Chondrocyte (in vitro differentiated cells): ENCODE results near the gene P3H3. TPM values are rescaled to one million over a fixed set of nuclear protein-coding genes. Genes with fewer than 3 reads are reported as not detected.
"Not testable (repeated sequence)": the region's sequence is repeated elsewhere in the genome, so short reads cannot be mapped to it uniquely, and the experiment has no call there.

ENCODE experiments used
- DNase-seq: peaks from one replicate; pipeline ENCODE4 v3.0.0; 2021; ENCODE audit warnings: mixed read lengths, low spot score
- H3K27ac Mint-ChIP-seq: one replicate; pipeline ENCODE4 v1.8.0; 2021; ENCODE audit warnings: mild to moderate bottlenecking, moderate library complexity, mixed read lengths; ENCODE audit not compliant: unreplicated experiment
- H3K27me3 Mint-ChIP-seq: 2 replicates; pipeline ENCODE4 v1.8.0; 2021; ENCODE audit warnings: low read depth, mixed read lengths
- H3K36me3 Mint-ChIP-seq: 2 replicates; pipeline ENCODE4 v1.8.0; 2021; ENCODE audit warnings: low read depth, mixed read lengths
- H3K4me1 Mint-ChIP-seq: 2 replicates; pipeline ENCODE4 v1.8.0; 2021; ENCODE audit warnings: low read depth, mild to moderate bottlenecking, mixed read lengths
- H3K4me3 Mint-ChIP-seq: one replicate; pipeline ENCODE4 v1.8.0; 2021; ENCODE audit warnings: mild to moderate bottlenecking, moderate library complexity, mixed read lengths; ENCODE audit not compliant: unreplicated experiment
- H3K9me3 Mint-ChIP-seq: 2 replicates; pipeline ENCODE4 v1.8.0; 2021; ENCODE audit warnings: low read depth, mixed read lengths
- total RNA-seq: library from RNA; stranded (reverse); gene quantifications from 3 replicates; pipeline ENCODE4 v1.2.1, GENCODE V29; 2021
- TF ChIP-seq, protein P1 (sequence below): fragments of 200-600 bp; sonication (generic); IDR thresholded peaks from 2 replicates; pipeline ENCODE4 v1.5.0; 2021; ENCODE audit warnings: antibody characterized with exemption, mild to moderate bottlenecking, moderate library complexity

P3H3 gene
- total RNA-seq, 1 donor from 2014 or later, result 114 TPM

GRCh38 chr12:6860116-6860515 is 31.9 kb downstream of the P3H3 start:
- TF ChIP-seq, protein P1, sequence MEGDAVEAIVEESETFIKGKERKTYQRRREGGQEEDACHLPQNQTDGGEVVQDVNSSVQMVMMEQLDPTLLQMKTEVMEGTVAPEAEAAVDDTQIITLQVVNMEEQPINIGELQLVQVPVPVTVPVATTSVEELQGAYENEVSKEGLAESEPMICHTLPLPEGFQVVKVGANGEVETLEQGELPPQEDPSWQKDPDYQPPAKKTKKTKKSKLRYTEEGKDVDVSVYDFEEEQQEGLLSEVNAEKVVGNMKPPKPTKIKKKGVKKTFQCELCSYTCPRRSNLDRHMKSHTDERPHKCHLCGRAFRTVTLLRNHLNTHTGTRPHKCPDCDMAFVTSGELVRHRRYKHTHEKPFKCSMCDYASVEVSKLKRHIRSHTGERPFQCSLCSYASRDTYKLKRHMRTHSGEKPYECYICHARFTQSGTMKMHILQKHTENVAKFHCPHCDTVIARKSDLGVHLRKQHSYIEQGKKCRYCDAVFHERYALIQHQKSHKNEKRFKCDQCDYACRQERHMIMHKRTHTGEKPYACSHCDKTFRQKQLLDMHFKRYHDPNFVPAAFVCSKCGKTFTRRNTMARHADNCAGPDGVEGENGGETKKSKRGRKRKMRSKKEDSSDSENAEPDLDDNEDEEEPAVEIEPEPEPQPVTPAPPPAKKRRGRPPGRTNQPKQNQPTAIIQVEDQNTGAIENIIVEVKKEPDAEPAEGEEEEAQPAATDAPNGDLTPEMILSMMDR, result no peak
- H3K4me3 Mint-ChIP-seq, result no peak overlapping the region
- H3K36me3 Mint-ChIP-seq, result peaks cover 49% of the 10 kb centered on the region
- no peaks in the 10 kb centered on the region for H3K4me1 Mint-ChIP-seq
- H3K27me3 Mint-ChIP-seq, result no peaks in the 10 kb centered on the region
- H3K27ac Mint-ChIP-seq, result no peak overlapping the region
- no peaks in the 10 kb centered on the region for H3K9me3 Mint-ChIP-seq
- peak; percentile 52 for DNase-seq

GRCh38 chr12:6860942-6861341 is 32.7 kb downstream of the P3H3 start:
- TF ChIP-seq, protein P1, result no peak
- H3K4me3 Mint-ChIP-seq, result no peak overlapping the region
- H3K27me3 Mint-ChIP-seq, result no peaks in the 10 kb centered on the region
- DNase-seq, result peak; percentile 57
- H3K27ac Mint-ChIP-seq, result no peak overlapping the region
- peaks cover 52% of the 10 kb centered on the region for H3K36me3 Mint-ChIP-seq
- H3K9me3 Mint-ChIP-seq, result no peaks in the 10 kb centered on the region
- H3K4me1 Mint-ChIP-seq, result no peaks in the 10 kb centered on the region

- Mint-ChIP-seq H3K27me3 (no peaks in the 10 kb centered on the region), H3K4me1 (peaks cover under 1% of the 10 kb centered on the region), H3K36me3 (peaks cover 52% of the 10 kb centered on the region), H3K9me3 (no peaks in the 10 kb centered on the region), H3K27ac (no peak overlapping the region), H3K4me3 (no peak overlapping the region)
- TF ChIP-seq, protein P1, result no peak
- peak; percentile 77 for DNase-seq
These were observed 33.2 kb downstream of the P3H3 start for GRCh38 chr12:6861391-6861790.

GRCh38 chr12:6863033-6863432 is 34.8 kb downstream of the P3H3 start:
- peaks cover 39% of the 10 kb centered on the region for H3K36me3 Mint-ChIP-seq
- TF ChIP-seq, protein P1, result no peak
- H3K4me1 Mint-ChIP-seq, result peaks cover 8% of the 10 kb centered on the region
- DNase-seq, result peak; percentile 60
- no peak overlapping the region for H3K4me3 Mint-ChIP-seq
- no peak overlapping the region for H3K27ac Mint-ChIP-seq
- no peaks in the 10 kb centered on the region for H3K27me3 Mint-ChIP-seq
- H3K9me3 Mint-ChIP-seq, result no peaks in the 10 kb centered on the region

- Mint-ChIP-seq H3K27me3 (no peaks in the 10 kb centered on the region), H3K4me1 (peaks cover 16% of the 10 kb centered on the region), H3K9me3 (no peaks in the 10 kb centered on the region), H3K27ac (no peak overlapping the region), H3K4me3 (no peak overlapping the region), H3K36me3 (peaks cover 37% of the 10 kb centered on the region)
- peak; percentile 84 for DNase-seq
- TF ChIP-seq, protein P1, result no peak
These were observed 35.5 kb downstream of the P3H3 start for GRCh38 chr12:6863586-6864321.

DNA sequence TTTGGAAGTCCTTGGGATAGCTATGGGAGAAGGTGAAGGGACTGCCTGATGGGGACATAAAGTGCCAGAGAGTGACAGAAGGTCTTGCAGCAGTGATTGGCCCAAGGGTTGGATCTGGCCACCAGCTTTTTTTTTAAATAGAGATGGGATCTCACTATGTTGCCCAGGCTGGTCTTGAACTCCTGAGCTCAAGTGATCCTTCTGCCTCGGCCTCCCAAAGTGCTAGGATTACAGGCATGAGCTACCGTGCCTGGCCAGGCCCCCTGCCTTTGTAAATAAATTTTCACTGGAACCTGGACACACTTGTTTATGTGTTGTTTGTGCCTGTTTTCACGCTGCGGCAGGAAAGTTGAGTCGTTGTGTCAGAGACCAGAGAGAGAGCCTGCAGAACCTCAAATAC is 37.1 kb downstream of the P3H3 start:
- DNase-seq, result peak; percentile 24
- Mint-ChIP-seq H3K36me3 (peaks cover 38% of the 10 kb centered on the region), H3K4me1 (peaks cover 29% of the 10 kb centered on the region), H3K27ac (peak overlapping the region; percentile 36)
- H3K4me3 Mint-ChIP-seq, H3K27me3 Mint-ChIP-seq, H3K9me3 Mint-ChIP-seq: not testable (repeated sequence)
